HEK293 (cell line): ENCODE data around the gene SCAMP3.
"Not testable (repeated sequence)": the region's sequence is repeated elsewhere in the genome, so short reads cannot be mapped to it uniquely, and the experiment has no call there.

Experiments
- CTCF ChIP-seq: fragments of 450-650 bp; formaldehyde crosslinking; IDR thresholded peaks from 2 replicates; pipeline ENCODE4 v1.5.1; 2016; ENCODE audit warnings: missing biosample characterization, missing genetic modification characterization
- PBX3 ChIP-seq: sonication (generic); formaldehyde crosslinking; IDR thresholded peaks from 2 replicates; pipeline ENCODE4 v1.8.1; 2022; ENCODE audit warnings: mild to moderate bottlenecking, moderate library complexity, missing genetic modification reagents
- ZBTB11 ChIP-seq: fragments of 450-650 bp; formaldehyde crosslinking; conservative IDR thresholded peaks from 2 replicates; pipeline ENCODE4 v1.5.1; 2016; ENCODE audit warnings: low read depth, missing biosample characterization, missing genetic modification characterization
- ZBTB17 ChIP-seq: fragments of 450-650 bp; formaldehyde crosslinking; IDR thresholded peaks from 2 replicates; pipeline ENCODE4 v1.5.1; 2016; ENCODE audit warnings: missing biosample characterization, missing genetic modification characterization

- TF ChIP-seq PBX3; ZBTB11 (tag by site-specific recombination); CTCF (tag by site-specific recombination); ZBTB17 (tag by site-specific recombination): not testable (repeated sequence)
These were observed 41.8 kb downstream of the SCAMP3 start for GRCh38 chr1:155220211-155220965.
